ENCODE data around the gene PNPO.

Gene PNPO

DNA sequence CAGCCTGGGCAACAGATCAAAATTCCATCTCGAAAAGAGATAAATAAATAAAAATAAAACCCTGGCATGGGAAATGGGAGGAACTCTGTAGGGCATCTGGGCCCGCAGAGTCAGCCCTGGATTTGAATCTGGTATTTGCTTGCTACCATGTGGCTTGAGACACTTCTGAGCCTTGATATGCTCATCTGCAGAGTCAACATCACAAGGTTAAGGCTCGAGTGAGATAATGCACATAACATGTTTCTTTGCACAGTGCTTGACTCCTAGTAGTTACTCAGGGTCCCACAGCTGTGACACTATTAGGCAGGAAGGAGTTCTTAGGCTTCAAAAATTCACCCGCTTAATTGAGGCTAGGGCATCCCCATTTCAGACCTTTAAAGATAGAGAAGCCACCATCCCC is 50.8 kb downstream of the PNPO start:
- TF ChIP-seq POLR2AphosphoS5 (IDR thresholded peaks at IDR 0.05; ENCODE audit: low read depth, low read length): no peak
- TF ChIP-seq FOXP2 (optimal IDR thresholded peaks at IDR 0.05; ENCODE audit: borderline replicate concordance, extremely low read depth, extremely low read length, insufficient read depth): no peak
- TF ChIP-seq SIN3A (IDR thresholded peaks at IDR 0.05; ENCODE audit: borderline replicate concordance, insufficient read depth, low read length): no peak
- TF ChIP-seq REST (IDR thresholded peaks at IDR 0.05; ENCODE audit: insufficient read depth in 1 of 2, low read depth in 2 of 2, low read length in 2 of 2): no peak

- no peak for TF ChIP-seq REST (IDR thresholded peaks at IDR 0.05; ENCODE audit: insufficient read depth in 1 of 2, low read depth in 2 of 2, low read length in 2 of 2)
- no peak for TF ChIP-seq TAF1 (IDR thresholded peaks at IDR 0.05; ENCODE audit: borderline replicate concordance, insufficient read depth, low read length)
- no peak for TF ChIP-seq FOXP2 (optimal IDR thresholded peaks at IDR 0.05; ENCODE audit: borderline replicate concordance, extremely low read depth, extremely low read length, insufficient read depth)
- TF ChIP-seq POLR2AphosphoS5 (IDR thresholded peaks at IDR 0.05; ENCODE audit: low read depth, low read length): no peak
- no peak for TF ChIP-seq SIN3A (IDR thresholded peaks at IDR 0.05; ENCODE audit: borderline replicate concordance, insufficient read depth, low read length)
These were observed 51.7 kb downstream of the PNPO start for GRCh38 chr17:47993031-47993564.

DNA sequence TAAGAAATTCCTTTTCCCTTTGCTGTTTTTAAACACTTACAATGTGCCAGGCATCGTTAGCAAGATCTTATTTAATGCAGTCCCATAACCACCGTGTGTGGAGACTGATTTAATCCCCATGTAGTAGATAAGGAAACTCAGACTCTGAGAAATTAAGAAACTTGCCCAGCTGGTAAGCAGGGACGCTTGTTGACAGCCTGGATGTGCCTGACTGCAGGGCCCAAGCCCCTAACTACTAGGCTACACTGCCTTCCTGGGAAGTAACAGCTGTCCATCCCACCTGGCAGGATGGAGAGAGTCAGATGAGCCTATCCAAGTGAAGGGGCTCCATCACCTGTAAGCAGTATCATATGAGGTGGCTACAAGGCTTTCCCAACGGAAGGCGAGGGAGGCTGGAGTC is 52.6 kb downstream of the PNPO start:
- TF ChIP-seq REST (IDR thresholded peaks at IDR 0.05; ENCODE audit: insufficient read depth in 1 of 2, low read depth in 2 of 2, low read length in 2 of 2) (no peak), TAF1 (IDR thresholded peaks at IDR 0.05; ENCODE audit: borderline replicate concordance, insufficient read depth, low read length) (no peak), SIN3A (IDR thresholded peaks at IDR 0.05; ENCODE audit: borderline replicate concordance, insufficient read depth, low read length) (no peak), POLR2AphosphoS5 (IDR thresholded peaks at IDR 0.05; ENCODE audit: low read depth, low read length) (no peak), FOXP2 (optimal IDR thresholded peaks at IDR 0.05; ENCODE audit: borderline replicate concordance, extremely low read depth, extremely low read length, insufficient read depth) (no peak)

- no peak for TF ChIP-seq REST (IDR thresholded peaks at IDR 0.05; ENCODE audit: insufficient read depth in 1 of 2, low read depth in 2 of 2, low read length in 2 of 2)
These were observed 53.4 kb downstream of the PNPO start for GRCh38 chr17:47994724-47995123.

GRCh38 chr17:47995241-47995935 is 54.0 kb downstream of the PNPO start:
- TF ChIP-seq FOXP2 (optimal IDR thresholded peaks at IDR 0.05; ENCODE audit: borderline replicate concordance, extremely low read depth, extremely low read length, insufficient read depth) (no peak), SIN3A (IDR thresholded peaks at IDR 0.05; ENCODE audit: borderline replicate concordance, insufficient read depth, low read length) (no peak), REST (IDR thresholded peaks at IDR 0.05; ENCODE audit: insufficient read depth in 1 of 2, low read depth in 2 of 2, low read length in 2 of 2) (no peak), POLR2AphosphoS5 (IDR thresholded peaks at IDR 0.05; ENCODE audit: low read depth, low read length) (no peak), TAF1 (IDR thresholded peaks at IDR 0.05; ENCODE audit: borderline replicate concordance, insufficient read depth, low read length) (no peak)
